HG03378 (cell line): ENCODE data around the gene TFR2.

ENCODE experiments used
- ATAC-seq: cut with Tn5 transposase; IDR thresholded peaks from one replicate; pipeline ENCODE4 v1.9.1; 2021; ENCODE audit warnings: mild to moderate bottlenecking, moderate library complexity; ENCODE audit not compliant: unreplicated experiment

TFR2 gene

GRCh38 chr7:100641463-100641859, at the start of gene TFR2:
Gene TFR2 (minus strand): TSS chr7:100641552. CDS start chr7:100641509, 43 bp downstream.
- no peak for ATAC-seq

- no peak for ATAC-seq
Observed at GRCh38 chr7:100689230-100690135, 48.1 kb upstream of the TFR2 start.

DNA sequence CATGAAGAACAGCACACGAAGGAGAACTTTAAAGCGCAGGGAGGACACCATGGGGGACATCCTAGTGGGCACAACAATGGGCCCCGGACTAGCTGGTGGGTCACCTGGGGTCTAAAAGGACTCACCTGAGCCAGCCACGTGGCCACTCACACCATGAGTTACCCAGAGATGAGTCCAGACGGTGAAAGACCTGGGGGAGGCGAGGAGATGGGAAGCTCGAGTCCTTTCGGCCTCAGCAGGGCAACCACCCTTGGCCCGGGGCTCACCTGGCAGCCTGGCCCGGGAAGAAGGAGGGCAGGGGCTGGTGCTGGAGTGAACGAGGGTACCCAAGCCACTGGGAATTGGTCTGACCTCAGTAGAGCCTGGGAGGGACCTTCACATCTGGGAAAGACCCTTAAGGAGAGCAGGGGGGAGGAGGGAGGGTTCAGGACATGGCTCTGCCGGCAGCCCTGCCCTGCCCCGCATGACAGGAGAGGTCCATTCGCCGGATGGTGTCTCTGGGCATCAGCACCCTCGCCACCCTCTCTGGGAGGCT, 47.0 kb upstream of the TFR2 start:
- ATAC-seq, result no peak

GRCh38 chr7:100687751-100688300, 46.5 kb upstream of the TFR2 start:
- no peak for ATAC-seq

DNA sequence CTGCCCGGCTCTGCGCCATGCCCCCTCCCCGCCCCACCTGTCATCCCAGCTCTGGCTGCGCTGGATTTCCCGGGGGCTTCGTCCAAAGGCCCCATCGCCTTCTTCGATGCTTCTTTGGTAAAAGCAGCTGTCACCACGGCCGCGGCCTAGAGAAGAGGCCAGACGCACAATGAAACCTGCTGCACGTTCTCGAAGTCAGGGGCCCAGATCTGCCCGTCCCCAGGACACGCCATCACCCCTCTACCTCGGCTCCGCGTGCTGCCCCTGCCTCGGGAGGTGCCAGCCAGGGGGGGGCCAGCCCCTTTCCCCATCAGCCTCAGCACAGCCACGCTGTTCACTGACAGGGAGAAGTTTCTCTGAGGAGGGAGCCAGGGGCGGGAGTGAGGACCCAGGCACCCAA, 45.9 kb upstream of the TFR2 start:
- no peak for ATAC-seq

DNA sequence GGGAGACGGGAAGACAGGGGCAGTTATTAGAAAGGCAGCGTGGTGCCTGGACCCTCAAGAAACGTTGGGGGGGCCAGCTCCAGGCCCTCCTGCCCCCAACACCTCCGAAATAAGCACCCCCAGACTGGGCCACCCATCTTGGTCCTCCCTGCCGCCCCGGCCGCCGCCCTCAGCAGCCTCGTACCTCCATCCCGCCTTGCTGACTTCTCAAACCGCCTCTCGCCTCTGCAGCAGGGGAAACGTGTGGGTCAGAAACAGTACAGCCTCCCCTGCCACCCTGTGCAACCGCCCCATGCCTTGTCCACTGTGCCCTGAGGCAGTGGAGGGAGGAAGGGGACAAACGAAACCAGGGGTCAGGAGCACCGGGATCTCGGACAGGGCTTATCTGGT, 45.5 kb upstream of the TFR2 start:
- ATAC-seq, result no peak

DNA sequence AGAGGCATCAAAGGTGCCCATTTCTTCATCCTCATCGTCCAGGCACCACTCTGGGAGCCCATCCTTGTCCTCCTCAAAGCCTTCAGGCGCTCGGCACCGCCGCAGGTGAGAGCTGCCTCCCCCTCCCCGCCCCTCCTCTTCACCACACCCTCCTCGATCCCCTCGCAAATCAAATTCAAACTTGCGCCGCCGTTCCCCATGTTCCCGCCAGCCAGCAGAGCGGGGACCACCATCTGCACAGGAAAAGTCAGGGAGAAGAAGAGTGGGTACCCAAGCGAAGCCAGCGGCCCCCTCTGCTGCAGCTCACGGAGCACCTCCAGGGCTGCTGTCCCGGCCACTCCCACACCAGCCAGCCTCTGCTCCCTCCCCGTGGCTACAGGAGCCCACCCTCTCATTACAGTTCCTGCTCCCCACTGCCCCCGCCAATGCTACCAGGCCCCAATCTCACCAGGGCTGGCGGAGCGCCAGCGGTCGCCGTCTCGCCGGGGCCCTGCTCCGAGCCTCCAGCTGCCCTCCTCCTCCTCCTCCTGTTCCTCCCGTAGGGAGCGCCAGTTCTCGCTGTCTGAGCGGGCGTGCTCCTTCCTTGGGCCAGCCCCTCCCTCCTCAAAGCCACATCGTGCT, 45.0 kb upstream of the TFR2 start:
- no peak for ATAC-seq

DNA sequence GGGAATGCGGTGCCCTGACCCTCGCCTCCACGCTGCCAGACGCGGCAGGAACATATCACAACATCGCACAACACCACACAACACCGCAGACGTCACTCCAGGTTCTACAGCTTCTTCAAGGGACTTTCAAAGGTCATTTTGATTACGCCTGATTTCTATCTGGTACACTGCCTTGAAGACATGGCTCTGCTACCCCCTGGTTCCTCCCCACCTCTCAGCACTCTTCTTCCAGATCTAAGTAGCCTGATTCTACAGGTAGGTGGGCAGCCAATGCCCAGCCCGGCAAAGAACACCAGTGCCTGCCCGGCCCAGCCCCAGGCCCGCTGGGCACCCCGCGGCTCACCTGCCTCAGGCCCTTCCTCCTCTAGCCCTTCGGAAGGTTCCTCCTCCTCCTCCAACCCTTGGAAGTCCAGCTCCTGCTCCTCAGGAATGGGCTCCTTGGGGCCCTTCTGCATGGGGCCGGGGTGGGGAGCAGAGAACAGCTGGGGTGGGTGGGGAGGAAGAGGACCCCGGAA, 44.3 kb upstream of the TFR2 start:
- no peak for ATAC-seq

- ATAC-seq, result no peak
Observed at GRCh38 chr7:100685049-100685605, 43.8 kb upstream of the TFR2 start.

GRCh38 chr7:100684534-100685042, 43.2 kb upstream of the TFR2 start:
- no peak for ATAC-seq

- no peak for ATAC-seq
Observed at GRCh38 chr7:100683659-100684533, 42.5 kb upstream of the TFR2 start.

GRCh38 chr7:100682991-100683658, 41.8 kb upstream of the TFR2 start:
- no peak for ATAC-seq

DNA sequence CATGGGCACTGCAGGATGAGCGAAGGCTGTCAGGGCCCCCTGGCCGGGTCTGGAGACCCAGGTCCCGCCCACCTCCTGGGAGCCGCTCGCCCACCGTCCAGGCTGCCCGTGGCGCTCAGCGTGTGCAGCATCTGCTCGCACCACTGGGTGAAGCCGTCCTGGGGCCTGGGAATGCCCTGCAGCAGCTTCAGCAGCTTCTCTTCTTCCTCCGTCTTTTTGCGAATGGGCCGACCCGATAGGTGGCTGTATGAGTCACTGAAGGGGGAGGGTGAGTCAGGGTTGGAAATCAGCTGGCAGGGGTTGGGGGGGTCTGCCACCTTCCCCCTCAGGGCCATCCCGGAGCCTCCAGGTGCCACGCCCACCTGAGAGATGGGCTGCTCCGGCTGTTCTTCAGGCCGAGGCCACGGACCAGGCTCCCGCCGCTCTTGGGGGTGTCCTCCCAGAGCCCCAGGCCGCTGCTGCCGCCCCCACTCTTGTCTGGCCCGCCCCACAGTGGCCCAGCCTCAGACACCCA, 40.9 kb upstream of the TFR2 start:
- ATAC-seq, result no peak

DNA sequence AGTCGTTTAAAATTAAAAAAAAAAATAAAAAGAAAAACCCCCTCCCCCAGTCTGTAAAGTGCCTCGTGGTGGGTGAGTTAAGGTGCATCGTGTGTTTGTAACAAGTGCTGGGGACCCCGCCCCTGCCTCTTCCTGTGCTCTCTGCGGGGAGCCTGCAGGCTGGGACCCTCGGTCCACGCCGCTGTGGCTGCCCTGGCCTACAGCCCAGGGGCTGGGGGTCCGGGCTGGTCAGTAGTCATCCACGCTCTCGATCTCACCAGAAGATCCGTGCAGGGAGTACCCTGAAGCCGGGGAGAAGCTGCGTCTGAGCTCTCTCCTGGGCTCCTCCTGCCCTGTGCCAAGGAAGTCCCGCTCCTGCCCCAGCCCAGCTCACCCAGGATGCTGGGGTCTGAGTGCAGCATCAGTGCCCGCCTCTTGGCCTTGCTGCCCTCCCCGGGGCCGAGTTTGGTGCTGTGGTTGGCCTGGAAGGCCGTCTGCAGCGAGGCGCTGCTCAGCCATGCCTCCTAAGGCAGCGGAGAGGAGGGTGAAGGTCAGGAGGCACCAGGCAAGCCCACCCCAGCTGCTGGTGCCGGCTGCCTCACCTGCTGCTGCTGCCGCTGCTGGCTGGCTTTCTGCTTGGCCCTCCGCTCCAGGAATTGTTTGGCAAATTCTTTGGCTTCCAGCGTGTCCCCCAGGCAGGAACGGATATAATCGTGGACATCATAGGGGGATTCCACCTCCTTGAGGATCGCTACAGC, 40.3 kb upstream of the TFR2 start:
- ATAC-seq, result no peak

DNA sequence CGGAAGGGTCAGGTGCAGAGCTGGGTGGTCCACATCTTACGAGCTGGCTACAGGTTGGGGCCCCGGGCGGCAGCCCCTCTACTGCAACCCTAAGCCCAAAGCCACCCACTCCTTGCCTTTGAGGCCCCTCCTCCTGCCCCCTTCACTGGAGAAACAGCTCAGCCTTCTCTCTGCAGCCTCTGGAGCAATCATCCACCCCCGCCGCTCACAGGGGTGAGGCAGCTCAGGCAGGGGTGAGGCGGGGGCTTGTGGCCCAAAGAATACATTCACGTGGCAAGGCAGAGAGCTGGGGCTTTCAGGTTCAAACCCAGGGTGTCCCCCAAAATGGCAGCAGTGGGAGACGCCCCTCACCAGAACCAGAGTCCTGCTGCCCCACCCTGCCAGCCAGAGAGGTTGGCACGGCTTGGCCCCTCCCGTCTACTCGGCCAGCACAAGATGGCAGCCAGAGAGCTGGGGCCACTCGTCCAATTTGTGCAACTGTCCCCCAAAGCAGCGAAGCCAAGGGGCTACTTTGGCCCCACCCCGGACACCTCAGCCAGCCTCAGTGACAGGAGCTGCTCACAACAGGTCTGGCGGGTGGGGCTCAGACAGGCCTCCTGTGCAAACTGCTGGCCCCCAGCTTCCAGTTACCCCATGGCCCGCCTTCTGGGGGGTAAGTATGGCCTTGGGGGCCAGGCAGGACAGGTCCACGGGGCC, 39.4 kb upstream of the TFR2 start:
- no peak for ATAC-seq

DNA sequence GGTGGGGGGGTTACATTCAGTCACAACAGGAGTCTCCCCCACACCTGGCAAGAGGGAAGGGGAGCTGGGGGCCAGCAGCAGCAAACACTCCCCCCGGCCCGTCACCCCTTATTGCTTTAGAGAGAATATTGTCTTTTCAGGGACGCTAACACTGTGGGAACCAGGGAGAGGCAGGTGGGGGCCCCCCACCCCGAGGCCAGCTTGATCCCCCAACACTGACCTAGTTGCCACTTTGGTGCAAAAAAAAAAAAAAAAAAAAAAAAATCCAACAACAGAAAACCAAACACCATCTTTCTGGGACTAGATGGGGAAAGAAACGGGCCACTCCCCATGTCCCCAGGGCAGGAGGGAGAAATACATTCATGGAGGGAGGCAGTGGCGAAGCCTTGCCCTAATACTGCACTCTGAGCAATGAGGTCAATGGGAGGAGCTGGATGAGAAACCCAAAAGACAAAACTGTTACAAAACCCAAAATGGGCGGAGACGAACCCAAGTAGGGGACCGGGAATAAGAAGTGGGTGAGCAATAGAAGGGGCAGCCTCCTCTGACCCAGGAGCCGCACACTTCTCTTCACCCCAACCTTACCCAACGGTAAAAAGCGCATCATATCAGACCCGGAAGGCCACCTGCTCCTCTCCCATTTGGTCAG, 38.7 kb upstream of the TFR2 start:
- ATAC-seq, result no peak

DNA sequence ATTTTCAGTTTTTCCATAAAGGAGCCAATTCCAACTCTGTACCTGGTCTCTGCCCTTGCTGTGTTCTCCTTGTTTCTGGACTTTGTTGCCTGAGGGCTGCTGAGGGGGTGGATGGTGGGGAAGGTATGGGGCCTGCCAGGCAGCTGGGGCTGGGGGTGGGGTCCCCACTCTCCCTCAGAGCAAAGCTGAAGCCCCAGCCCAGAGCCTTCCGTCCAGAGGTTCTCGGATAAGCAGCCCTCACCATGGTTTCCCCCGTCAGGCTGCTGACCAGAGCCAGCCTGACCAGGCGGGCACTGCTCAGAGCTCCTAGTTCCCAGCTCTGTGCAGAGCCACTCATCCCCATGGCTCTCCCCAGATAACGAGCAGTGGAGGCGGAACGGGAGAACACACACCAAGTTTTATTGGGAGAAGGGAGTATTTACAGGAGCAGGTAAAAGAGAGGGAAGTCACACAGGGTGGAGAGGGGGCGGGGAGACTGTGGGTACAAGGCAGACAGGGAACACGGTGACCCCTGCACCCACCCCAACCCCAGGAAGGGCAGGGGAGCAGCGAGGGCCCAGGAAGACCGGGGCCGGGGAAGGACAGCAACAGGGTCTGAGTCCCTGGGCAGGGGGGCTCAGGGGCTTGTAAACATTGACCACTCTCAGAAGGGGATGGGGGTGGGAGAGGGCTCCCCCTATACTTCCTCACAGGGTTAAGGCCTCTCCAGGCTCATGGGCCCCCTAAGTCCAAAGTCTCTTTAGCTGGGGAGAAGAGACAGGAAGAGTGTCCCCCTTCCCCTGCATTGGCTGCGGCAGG, 38.0 kb upstream of the TFR2 start:
- no peak for ATAC-seq
